Nephron progenitor cell (in vitro differentiated cells): Measurements from ENCODE around the gene BLTP2.

ENCODE experiments used
- DNase-seq: peaks from one replicate; pipeline ENCODE4 v3.0.0; 2021
- H3K27ac Mint-ChIP-seq: 2 replicates; pipeline ENCODE4 v1.8.0; 2021; ENCODE audit warnings: mild to moderate bottlenecking, moderate library complexity, mixed read lengths
- H3K27me3 Mint-ChIP-seq: 2 replicates; pipeline ENCODE4 v1.8.0; 2021; ENCODE audit warnings: mild to moderate bottlenecking, low read depth, mixed read lengths; ENCODE audit not compliant: poor library complexity
- H3K36me3 Mint-ChIP-seq: 2 replicates; pipeline ENCODE4 v1.8.0; 2021; ENCODE audit warnings: low read depth, mixed read lengths
- H3K4me1 Mint-ChIP-seq: 2 replicates; pipeline ENCODE4 v1.8.0; 2021; ENCODE audit warnings: mixed read lengths
- H3K4me3 Mint-ChIP-seq: 2 replicates; pipeline ENCODE4 v1.8.0; 2021; ENCODE audit warnings: mild to moderate bottlenecking, moderate library complexity, mixed read lengths
- H3K9me3 Mint-ChIP-seq: 2 replicates; pipeline ENCODE4 v1.8.0; 2021; ENCODE audit warnings: mild to moderate bottlenecking, moderate library complexity, mixed read lengths
- TF ChIP-seq, protein P1 (sequence below): fragments of 200-600 bp; sonication (generic); IDR thresholded peaks from 2 replicates; pipeline ENCODE4 v1.5.0; 2021; ENCODE audit warnings: antibody characterized with exemption

The BLTP2 gene

GRCh38 chr17:28644787-28645575, at the start of gene BLTP2:
Gene BLTP2, minus strand, starts transcription at chr17:28645158. Its CDS starts 102 bp downstream, at chr17:28645056.
- DNase-seq: peak; percentile 94
- Mint-ChIP-seq H3K4me3 (peak within 1 kb of the TSS; percentile 91), H3K36me3 (peaks cover 46% of the 10 kb centered on the region), H3K4me1 (peaks cover 35% of the 10 kb centered on the region), H3K27ac (peak within 1 kb of the TSS; percentile 6), H3K9me3 (no peaks in the 10 kb centered on the region), H3K27me3 (no peaks in the 10 kb centered on the region)
- TF ChIP-seq, protein P1, sequence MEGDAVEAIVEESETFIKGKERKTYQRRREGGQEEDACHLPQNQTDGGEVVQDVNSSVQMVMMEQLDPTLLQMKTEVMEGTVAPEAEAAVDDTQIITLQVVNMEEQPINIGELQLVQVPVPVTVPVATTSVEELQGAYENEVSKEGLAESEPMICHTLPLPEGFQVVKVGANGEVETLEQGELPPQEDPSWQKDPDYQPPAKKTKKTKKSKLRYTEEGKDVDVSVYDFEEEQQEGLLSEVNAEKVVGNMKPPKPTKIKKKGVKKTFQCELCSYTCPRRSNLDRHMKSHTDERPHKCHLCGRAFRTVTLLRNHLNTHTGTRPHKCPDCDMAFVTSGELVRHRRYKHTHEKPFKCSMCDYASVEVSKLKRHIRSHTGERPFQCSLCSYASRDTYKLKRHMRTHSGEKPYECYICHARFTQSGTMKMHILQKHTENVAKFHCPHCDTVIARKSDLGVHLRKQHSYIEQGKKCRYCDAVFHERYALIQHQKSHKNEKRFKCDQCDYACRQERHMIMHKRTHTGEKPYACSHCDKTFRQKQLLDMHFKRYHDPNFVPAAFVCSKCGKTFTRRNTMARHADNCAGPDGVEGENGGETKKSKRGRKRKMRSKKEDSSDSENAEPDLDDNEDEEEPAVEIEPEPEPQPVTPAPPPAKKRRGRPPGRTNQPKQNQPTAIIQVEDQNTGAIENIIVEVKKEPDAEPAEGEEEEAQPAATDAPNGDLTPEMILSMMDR: no peak

DNA sequence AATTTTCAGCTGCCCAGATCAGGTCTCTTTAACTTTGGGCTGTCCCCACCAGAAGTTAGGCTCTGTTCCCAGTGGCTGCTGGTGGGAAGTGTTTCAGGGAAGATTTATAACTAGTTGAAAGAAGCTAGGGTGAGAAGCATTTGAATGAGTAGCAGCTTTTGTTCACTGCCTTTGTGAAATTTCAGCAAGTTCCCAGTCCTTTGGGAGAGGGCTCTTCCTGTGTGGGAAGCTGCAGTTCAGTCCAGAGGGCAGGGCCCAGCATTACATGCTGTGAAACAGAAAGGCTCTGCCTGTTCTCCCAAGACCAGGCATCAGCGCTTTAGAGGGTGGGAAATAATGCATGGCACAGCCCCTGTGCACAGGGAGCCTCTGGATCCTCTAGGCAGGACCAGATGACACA, 48.9 kb upstream of the BLTP2 start:
- Mint-ChIP-seq H3K9me3 (no peaks in the 10 kb centered on the region), H3K4me1 (no peaks in the 10 kb centered on the region)

DNA sequence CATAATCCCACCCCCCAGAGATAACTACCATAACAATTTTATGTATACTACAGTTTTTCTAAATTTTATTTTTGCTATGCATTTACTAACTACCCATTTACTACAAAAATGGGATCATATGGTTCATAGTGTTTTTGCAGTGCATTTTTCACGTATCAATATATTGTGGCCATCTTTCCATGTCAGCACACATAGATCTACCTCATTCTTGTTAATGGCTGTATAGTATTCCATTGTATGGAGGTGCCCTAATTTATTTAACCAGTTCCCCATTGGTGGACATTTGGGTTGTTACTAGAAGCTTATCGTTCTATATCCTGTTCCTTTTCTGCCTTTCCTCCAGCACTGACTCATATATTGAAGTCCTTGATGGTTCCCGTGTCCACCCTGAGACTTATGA, 44.1 kb upstream of the BLTP2 start:
- Mint-ChIP-seq H3K4me1 (no peaks in the 10 kb centered on the region), H3K9me3 (no peaks in the 10 kb centered on the region), H3K27ac (no peak overlapping the region), H3K4me3 (no peak overlapping the region), H3K36me3 (peaks cover 81% of the 10 kb centered on the region), H3K27me3 (no peaks in the 10 kb centered on the region)
- no peak for DNase-seq
- TF ChIP-seq, protein P1: no peak

More for the DNA sequence above, 48.9 kb upstream of the BLTP2 start:
- Mint-ChIP-seq H3K4me3 (no peak overlapping the region), H3K36me3 (peaks cover 77% of the 10 kb centered on the region), H3K27ac (peak overlapping the region; percentile 30), H3K27me3 (peaks cover 4% of the 10 kb centered on the region)
- TF ChIP-seq, protein P1: no peak
- DNase-seq: no peak

DNA sequence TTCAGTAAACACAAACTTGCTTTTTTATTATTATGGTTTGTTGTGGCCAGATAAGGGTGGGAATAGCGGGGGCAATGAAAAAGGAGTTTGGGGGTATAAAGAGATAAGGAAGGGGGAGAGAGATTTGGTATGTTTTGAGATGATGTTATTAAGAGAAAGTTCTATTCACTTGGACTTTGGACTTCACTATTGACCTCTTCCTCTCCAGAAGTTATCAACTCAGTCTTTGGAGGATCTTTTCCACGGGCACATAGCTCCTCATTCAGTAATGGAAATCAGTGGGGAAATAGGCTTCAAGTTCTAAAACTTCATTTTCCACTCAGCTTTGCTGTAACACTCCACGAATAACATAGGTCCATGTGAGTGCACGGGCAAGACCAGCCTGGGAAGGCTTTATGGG, 43.5 kb upstream of the BLTP2 start:
- H3K27ac Mint-ChIP-seq: no peak overlapping the region
- H3K9me3 Mint-ChIP-seq: no peaks in the 10 kb centered on the region
- H3K36me3 Mint-ChIP-seq: peaks cover 80% of the 10 kb centered on the region
- H3K4me3 Mint-ChIP-seq: no peak overlapping the region
- no peak for DNase-seq
- no peaks in the 10 kb centered on the region for H3K4me1 Mint-ChIP-seq
- no peaks in the 10 kb centered on the region for H3K27me3 Mint-ChIP-seq
- TF ChIP-seq, protein P1: no peak

- Mint-ChIP-seq H3K4me3 (no peak overlapping the region), H3K36me3 (peaks cover 90% of the 10 kb centered on the region), H3K9me3 (no peaks in the 10 kb centered on the region), H3K27ac (peak overlapping the region; percentile 63), H3K4me1 (no peaks in the 10 kb centered on the region), H3K27me3 (no peaks in the 10 kb centered on the region)
- TF ChIP-seq, protein P1: no peak
- no peak for DNase-seq
Observed at GRCh38 chr17:28686296-28686695, 41.3 kb upstream of the BLTP2 start.

GRCh38 chr17:28685366-28685765, 40.4 kb upstream of the BLTP2 start:
- no peak overlapping the region for H3K4me3 Mint-ChIP-seq
- DNase-seq: no peak
- H3K4me1 Mint-ChIP-seq: no peaks in the 10 kb centered on the region
- no peak overlapping the region for H3K27ac Mint-ChIP-seq
- H3K27me3 Mint-ChIP-seq: no peaks in the 10 kb centered on the region
- TF ChIP-seq, protein P1: no peak
- H3K36me3 Mint-ChIP-seq: peaks cover 86% of the 10 kb centered on the region
- no peaks in the 10 kb centered on the region for H3K9me3 Mint-ChIP-seq
